C4-2B (cell line): ENCODE data around the gene LRRC36.

Source experiments
- CTCF ChIP-seq: fragments of 450-650 bp; conservative IDR thresholded peaks from 2 replicates; pipeline ENCODE4 v1.5.1; 2017; ENCODE audit warnings: mild to moderate bottlenecking
- ZFX ChIP-seq: fragments of 450-650 bp; IDR thresholded peaks from 2 replicates; pipeline ENCODE4 v1.6.1; 2017

GRCh38 chr16:67372664-67373063, 46.0 kb downstream of the LRRC36 start:
- peak; percentile 68 for TF ChIP-seq CTCF
- no peak for TF ChIP-seq ZFX
